Activated T-cell treated with anti-CD3 and anti-CD28 coated beads for 24 hours (primary cell): ENCODE measurements around the gene ST6GALNAC6.
A peak's percentile ranks its signal among the peaks of the same experiment; 100 is the strongest.
"Not testable (repeated sequence)": the region's sequence is repeated elsewhere in the genome, so short reads cannot be mapped to it uniquely, and the experiment has no call there.

Source experiments
- DNase-seq: peaks from one replicate; pipeline ENCODE4 v3.0.0-alpha.2; 2020; ENCODE audit warnings: low read depth

Gene ST6GALNAC6

DNA sequence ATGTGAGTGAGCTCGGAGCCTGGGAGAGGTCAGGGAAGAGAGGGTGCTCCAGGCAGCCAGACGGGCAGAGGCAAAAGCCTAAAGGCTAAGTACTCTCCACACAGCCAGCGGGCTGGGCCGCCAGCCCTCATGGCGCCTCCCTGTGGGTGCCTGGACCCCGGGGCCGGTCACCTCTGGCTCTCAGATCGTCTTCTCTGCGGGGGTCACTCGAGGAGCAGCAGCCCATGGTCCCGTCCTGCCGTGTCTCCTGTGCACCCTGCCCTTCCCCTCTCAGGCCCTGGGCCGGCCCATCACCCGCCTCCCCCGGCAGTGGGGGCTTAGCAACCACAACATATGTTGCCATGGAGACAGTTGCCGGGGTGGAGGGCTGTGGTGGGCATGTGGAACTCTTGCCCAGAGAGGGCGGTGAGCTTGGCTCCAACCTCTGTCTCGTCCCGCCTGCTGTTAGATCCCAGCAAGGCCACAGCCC is 26.1 kb downstream of the ST6GALNAC6 start:
- no peak for DNase-seq

DNA sequence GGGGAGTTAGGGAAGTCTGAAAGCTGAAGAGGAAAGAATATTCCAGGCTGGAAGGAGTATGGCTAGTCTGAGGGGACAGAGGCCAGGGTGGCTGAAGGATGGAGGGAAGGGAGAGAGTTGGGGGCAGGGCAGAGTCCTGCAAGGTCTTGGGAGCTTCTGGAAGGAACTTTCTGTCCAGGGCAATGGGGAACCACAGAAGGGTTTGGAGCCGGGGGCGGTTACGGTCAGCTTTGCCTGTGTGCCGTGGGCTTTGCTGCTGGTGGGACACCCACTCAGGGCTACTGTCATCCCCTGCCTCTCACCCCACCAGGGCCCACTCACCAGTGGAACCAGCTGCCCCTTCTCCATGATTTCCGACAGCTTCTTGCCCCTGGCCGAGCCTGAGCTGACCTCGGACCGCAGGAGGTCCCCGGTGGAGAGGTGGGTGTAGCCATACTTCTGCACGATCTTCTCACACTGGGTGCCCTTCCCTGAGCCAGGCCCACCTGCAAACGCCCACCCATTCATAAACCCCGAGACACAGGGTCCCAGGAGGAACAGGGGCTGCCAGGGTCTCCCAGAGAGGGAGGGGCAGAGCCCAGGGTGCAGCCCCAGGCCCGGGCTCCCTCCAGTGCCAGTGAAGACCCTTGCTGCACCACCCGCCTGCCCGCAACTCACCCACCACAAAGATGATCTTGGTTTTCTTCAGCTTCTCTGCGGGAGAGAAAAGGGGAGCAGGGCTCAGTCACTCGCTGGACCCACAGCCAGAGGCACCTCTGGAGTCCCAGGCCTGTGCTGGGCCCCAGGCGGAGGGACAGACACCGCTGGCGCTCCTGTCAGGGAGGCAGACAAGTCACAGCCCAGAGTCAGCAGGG is 26.8 kb downstream of the ST6GALNAC6 start:
- DNase-seq = no peak

DNA sequence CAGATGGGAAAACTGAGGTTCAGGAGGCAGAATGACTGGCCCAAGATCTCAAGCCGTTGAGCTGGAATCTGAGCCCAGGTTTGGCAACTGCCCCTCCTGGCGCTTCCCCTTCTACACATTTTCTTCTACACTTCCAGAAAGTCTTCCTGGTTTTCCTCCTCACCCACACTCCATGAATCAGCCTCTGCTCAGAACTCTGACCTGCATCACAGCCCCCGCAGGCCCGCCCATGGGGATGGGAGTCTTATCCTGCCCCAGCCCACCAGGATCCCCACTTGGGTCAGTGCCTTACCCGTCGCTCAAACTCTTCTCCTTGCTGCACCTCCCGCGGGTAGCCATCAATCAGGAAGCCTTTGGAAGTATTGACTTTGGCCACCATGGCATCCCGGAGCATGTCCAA is 27.9 kb downstream of the ST6GALNAC6 start:
- DNase-seq = no peak

DNA sequence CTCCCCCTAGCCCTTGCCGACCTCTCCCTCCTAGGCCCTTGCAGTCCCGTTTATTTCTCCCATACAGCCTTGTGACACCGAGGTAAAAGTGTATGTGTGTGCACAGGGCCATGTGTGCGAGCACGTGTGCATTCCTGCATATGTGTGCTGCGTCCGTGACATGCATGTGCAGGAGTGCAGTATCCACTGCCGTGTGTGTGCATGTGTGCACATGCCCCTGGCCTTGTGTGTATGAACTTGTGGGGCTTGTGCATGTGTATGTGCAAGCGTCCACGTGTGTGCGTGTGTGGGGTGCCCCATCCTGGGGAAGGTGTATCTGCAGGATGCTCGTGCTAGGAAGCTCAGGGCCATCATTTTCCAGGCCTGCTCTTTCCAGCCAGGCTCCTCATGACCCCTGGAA is 28.5 kb downstream of the ST6GALNAC6 start:
- no peak for DNase-seq

DNA sequence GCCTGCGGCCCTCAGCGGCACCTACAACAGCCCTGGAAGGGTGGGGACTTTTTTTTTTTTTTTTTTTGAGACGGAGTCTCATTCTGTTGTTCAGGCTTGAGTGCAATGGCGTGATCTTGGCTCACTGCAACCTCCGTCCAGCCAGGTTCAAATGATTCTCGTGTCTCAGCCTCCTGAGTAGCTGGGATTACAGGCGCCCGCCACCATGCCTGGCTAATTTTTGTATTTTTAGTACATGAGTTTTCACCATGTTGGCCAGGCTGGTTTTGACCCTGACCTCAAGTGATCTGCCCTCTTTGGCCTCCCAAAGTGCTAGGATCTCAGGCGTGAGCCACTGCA is 29.3 kb downstream of the ST6GALNAC6 start:
- not testable (repeated sequence) for DNase-seq

DNA sequence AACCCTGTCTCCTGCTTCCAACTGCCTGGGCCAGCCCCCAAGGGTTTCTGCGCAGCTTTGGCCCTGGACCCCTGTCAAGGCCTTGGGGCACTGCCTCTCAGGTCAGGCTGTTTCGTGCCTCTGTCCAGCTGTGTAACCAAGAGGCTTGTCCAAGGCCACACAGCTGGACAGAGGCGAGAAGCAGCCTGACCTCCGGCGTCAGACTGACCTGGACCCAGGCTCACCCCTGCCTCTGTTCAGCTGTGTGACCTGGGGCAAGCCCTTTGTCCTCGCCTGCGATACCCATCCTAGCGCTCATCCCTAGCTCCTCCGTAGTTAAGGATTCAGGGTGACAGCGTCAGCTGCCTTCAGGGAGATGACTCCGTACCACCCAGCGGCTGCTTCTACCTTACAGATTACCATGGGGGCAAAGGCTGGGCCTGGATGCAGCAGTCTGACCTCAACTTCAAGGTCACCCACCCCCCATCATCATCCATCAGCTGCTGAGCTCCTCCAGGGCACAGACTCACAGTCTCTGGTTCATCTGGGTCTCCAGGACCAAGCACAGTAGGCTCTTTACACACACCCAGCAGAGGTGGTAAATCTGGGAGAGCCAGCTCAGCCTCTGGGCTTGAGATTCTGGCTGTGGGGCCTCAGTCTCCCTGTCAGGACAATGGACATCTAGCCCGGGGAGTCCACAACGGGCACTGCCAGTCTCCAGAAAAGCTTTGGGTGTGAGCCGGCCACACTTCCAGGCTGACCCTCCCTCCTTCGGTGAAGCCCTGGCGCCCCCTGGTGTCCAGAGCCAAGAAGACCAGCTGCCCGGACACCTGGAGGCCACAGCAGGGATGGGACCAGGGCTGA is 29.9 kb downstream of the ST6GALNAC6 start:
- DNase-seq = peak; percentile 73

GRCh38 chr9:127868278-127868902 is 31.0 kb downstream of the ST6GALNAC6 start:
- DNase-seq = no peak

- DNase-seq = no peak
Observed at GRCh38 chr9:127867356-127868277, 31.8 kb downstream of the ST6GALNAC6 start.

DNA sequence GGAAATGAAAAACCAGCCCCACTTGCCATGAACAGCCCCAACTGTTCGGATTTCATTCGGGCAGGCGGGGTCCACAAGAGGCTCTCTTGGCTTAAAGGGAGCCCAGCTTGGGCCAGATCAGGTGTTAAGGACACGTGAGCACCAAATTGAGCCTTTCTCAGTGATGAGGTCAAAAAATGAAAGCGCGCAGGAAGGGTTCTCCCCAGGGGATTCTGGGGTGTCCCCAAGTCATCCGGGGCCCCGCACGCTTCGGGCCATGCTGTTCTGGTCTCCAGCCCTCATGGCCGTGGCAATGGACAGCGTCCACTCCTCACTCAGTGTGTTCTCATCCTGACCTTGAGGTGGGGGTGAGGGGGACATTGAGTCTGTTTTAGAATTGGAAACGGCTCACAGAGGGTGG is 32.9 kb downstream of the ST6GALNAC6 start:
- DNase-seq = no peak

DNA sequence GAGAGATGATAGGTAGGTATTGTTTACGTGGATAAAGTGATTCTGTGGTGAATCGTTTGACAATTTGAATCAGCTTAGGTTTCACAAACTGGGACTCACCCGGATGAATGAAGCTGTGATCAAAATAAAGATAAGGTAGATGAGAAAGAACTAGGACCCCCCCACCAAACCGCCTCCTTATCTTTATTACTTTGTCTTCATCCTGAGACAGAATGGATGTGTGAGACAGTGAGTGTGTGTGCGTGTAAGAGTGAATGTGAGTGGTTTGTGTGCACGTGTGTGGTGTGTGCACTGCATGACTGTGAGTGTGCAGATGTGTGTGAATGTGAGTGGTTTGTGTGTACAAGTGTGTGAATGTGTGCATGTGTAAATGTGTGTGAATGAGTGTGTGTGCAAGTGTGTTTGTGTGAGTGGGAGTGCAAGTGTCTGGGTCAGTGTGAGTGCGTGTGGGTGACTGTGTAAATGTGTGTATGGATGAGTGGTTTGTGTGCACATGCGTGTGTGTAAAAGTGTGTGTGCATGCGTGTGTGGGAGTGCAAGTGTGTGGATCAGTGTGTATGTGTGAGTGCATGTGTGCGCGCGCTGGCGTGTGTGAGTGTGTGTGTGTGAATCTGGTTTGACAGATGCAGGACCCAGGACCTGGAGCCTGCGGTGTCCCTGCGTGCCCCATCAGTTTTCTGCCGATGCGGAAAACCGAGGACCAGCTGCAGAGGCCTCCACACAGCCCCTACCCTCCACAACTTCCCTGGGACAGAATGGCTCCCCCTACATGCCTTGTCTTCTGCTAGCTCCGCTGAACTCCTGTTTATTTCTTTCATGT is 33.5 kb downstream of the ST6GALNAC6 start:
- peak; percentile 17 for DNase-seq

GRCh38 chr9:127863191-127863621 is 36.2 kb downstream of the ST6GALNAC6 start:
- no peak for DNase-seq

DNA sequence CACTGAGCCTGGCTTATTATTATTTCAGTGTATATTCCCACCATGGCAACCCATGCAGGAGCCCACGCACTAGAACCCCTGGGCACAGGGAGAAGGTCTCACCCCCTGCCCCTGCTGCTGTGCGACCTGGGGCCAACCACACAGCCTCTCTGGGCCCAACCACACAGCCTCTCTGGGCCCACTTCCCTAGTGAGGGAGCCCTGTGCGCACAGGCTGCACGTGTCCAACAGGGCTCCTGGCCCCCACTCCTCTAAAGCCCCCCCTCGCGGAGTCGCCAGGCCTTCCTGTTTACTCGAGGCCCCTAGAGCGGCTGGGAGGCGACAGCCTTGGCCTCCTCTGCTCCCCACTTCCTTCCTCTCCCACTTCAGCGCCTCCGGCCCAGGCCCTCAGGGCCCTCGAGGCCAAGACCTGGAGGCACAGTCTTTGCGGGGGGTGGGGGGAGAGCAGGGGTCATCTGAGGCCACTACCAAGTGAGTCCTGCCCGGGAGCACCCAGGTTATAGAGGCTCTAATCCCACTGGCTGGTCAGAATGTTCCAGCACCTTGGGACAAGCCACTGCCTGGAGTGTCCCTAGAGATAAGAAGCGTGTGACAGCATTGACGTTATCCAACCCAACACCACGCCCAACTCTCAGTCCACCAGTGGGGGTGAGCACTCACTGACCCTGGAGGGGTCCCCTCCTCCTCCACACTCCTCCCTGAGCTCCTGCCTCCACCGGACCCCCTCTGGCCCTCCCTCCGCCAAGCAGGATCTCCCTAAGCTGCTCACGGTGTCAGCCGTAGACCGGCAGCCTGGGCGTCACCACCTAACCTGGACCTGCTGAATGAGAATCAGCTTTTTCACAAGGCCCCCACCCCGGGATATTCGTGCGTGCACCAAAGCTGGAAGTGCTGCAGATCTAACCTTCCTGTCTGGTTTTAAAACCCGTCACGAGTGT is 37.1 kb downstream of the ST6GALNAC6 start:
- no peak for DNase-seq

GRCh38 chr9:127860779-127861178 is 38.6 kb downstream of the ST6GALNAC6 start:
- DNase-seq = no peak

- no peak for DNase-seq
Observed at GRCh38 chr9:127860260-127860659, 39.1 kb downstream of the ST6GALNAC6 start.

DNA sequence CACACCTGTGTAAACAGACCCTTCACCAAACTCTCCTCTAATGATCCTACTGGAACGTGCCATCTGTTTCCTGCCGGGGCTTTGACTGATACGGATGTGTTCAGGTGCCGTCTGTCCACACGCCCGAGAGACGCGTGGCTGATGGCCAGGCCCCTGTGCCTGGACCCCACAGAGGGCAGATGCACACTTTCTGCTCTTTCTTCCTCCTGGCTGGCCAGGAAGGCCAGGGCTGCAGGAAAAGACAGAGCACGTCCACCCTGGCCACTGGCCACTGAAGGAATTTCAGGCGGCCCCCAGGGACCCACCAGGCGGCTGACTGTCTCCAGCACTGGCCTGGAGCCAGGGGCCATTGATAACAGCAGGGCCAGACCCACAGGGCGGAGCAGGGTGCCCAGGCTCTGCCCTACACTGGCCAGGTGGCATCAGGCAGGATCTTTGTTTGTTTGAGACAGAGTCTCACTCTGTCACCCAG is 41.3 kb downstream of the ST6GALNAC6 start:
- no peak for DNase-seq

DNA sequence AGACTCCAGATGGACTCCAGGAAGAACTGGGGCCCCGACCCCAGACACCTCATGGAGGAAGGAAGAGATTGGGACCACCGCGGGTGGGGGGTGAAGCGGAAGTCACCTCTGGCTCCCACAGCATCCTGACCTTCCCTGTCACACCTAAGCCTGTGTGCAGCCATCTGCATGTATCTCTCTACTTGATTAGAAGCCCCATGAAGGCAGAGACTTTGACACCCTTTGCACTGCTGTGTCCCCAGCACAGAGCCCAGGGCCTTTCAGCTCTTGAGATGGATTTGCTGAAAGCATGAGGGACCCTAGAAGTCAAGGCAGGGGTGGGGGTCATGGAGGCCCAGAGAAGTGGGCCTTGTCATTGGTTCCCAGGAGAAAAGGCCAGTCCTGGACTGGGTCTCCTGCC is 42.1 kb downstream of the ST6GALNAC6 start:
- DNase-seq = no peak

GRCh38 chr9:127856729-127857116 is 42.7 kb downstream of the ST6GALNAC6 start:
- no peak for DNase-seq

- no peak for DNase-seq
Observed at GRCh38 chr9:127856094-127856728, 43.2 kb downstream of the ST6GALNAC6 start.

DNA sequence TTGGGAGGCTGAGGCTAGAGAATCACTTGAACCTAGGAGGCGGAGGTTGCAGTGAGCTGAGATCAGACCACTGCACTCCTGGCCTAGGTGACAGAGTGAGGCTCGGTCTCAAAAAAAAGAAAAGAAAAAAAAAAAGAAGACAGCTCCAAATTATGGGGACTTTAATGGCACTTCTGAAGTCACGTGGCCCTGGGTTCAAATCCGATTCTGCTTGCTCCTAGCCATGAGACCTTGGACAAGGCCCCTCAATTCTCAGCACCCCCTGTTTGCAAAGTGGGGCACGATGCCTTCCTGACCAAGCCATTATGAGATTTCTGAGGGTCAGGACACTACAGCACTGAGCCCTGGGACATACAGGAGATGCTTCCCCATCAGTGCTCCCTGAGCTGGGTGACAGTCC is 43.9 kb downstream of the ST6GALNAC6 start:
- no peak for DNase-seq
